Measurements from ENCODE around the gene DLGAP1. TPM values are rescaled to one million over a fixed set of nuclear protein-coding genes. Genes with fewer than 3 reads are reported as not detected.

DLGAP1 gene
- polyA plus RNA-seq, 1 donor from 2014 or later: 4.5 TPM

DNA sequence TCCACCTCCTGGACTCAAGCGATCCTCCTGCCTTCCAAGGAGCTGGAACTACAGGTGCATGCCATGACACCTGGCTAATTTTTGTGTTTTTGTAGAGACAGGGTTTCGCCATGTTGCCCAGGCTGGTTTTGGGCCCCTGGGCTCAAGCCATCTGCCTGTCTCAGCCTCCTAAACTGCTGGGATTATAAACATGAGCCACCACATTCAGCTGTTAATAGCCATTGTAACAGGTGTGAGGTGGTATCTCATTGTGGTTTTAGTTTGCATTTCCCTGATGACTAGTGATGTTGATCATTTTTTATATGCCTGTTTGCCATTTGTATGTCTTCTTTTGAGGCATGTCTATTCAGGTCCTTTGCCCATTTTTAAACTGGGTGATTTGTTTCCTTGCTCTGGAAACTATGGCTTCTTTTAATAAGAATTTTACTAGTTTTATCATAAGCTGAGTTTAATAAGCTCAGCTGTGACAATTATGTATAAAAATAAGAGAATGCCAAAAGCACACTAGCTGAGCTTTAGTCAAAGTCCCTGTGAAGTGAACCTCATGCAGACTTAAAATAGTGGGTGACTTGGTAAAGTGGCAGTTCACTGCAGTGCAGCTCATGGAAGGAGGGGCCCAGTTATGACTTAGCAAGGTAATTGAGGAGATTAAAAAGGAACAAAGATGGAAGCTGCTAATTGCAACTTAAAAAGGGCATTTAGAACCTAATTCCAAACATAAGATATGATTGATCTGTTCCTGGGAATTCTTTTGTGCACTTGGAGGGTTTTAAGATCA lies 540.1 kb downstream of the DLGAP1 start:
- H3K27ac ChIP-seq (ENCODE audit: low read length): no peak overlapping the region
- TF ChIP-seq SMC3 (conservative IDR thresholded peaks at IDR 0.05; ENCODE audit: poor library complexity): no peak
- TF ChIP-seq EZH2 (IDR thresholded peaks at IDR 0.05; ENCODE audit: borderline replicate concordance, insufficient read depth, low read length, poor library complexity, severe bottlenecking): no peak
- TF ChIP-seq, protein P1, sequence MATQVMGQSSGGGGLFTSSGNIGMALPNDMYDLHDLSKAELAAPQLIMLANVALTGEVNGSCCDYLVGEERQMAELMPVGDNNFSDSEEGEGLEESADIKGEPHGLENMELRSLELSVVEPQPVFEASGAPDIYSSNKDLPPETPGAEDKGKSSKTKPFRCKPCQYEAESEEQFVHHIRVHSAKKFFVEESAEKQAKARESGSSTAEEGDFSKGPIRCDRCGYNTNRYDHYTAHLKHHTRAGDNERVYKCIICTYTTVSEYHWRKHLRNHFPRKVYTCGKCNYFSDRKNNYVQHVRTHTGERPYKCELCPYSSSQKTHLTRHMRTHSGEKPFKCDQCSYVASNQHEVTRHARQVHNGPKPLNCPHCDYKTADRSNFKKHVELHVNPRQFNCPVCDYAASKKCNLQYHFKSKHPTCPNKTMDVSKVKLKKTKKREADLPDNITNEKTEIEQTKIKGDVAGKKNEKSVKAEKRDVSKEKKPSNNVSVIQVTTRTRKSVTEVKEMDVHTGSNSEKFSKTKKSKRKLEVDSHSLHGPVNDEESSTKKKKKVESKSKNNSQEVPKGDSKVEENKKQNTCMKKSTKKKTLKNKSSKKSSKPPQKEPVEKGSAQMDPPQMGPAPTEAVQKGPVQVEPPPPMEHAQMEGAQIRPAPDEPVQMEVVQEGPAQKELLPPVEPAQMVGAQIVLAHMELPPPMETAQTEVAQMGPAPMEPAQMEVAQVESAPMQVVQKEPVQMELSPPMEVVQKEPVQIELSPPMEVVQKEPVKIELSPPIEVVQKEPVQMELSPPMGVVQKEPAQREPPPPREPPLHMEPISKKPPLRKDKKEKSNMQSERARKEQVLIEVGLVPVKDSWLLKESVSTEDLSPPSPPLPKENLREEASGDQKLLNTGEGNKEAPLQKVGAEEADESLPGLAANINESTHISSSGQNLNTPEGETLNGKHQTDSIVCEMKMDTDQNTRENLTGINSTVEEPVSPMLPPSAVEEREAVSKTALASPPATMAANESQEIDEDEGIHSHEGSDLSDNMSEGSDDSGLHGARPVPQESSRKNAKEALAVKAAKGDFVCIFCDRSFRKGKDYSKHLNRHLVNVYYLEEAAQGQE (IDR thresholded peaks at IDR 0.05; ENCODE audit: borderline replicate concordance): no peak
- no peak for TF ChIP-seq RAD21 (conservative IDR thresholded peaks at IDR 0.05)
- no peak for TF ChIP-seq TAF1 (IDR thresholded peaks at IDR 0.05; ENCODE audit: low read depth)
- TF ChIP-seq MXI1 (conservative IDR thresholded peaks at IDR 0.05; ENCODE audit: poor library complexity, severe bottlenecking): no peak
- TF ChIP-seq EP300 (conservative IDR thresholded peaks at IDR 0.05; ENCODE audit: poor library complexity, severe bottlenecking): no peak
- TF ChIP-seq POLR2AphosphoS5 (IDR thresholded peaks at IDR 0.05): no peak
- TF ChIP-seq, protein P2, sequence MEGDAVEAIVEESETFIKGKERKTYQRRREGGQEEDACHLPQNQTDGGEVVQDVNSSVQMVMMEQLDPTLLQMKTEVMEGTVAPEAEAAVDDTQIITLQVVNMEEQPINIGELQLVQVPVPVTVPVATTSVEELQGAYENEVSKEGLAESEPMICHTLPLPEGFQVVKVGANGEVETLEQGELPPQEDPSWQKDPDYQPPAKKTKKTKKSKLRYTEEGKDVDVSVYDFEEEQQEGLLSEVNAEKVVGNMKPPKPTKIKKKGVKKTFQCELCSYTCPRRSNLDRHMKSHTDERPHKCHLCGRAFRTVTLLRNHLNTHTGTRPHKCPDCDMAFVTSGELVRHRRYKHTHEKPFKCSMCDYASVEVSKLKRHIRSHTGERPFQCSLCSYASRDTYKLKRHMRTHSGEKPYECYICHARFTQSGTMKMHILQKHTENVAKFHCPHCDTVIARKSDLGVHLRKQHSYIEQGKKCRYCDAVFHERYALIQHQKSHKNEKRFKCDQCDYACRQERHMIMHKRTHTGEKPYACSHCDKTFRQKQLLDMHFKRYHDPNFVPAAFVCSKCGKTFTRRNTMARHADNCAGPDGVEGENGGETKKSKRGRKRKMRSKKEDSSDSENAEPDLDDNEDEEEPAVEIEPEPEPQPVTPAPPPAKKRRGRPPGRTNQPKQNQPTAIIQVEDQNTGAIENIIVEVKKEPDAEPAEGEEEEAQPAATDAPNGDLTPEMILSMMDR (IDR thresholded peaks at IDR 0.05; ENCODE audit: poor library complexity, severe bottlenecking): no peak
- H3K9me3 ChIP-seq (ENCODE audit: low read length): no peaks in the 10 kb centered on the region
- no peaks in the 10 kb centered on the region for H3K9me2 ChIP-seq (ENCODE audit: insufficient read depth, low read length)
- no peak overlapping the region for H3K4me3 ChIP-seq (ENCODE audit: low read length)
- H3F3A ChIP-seq (ENCODE audit: insufficient read depth, low read length, poor library complexity, severe bottlenecking): peaks cover 4% of the 10 kb centered on the region
- H3K4me2 ChIP-seq (ENCODE audit: low read length): no peak overlapping the region
- no peak overlapping the region for H3K9ac ChIP-seq (ENCODE audit: low read length)
- H3K27me3 ChIP-seq (ENCODE audit: insufficient read depth, low read depth, low read length): no peaks in the 10 kb centered on the region
- H3K36me3 ChIP-seq (ENCODE audit: insufficient read depth, low read length): no peaks in the 10 kb centered on the region
- no peaks in the 10 kb centered on the region for H3K79me2 ChIP-seq (replicated peaks; ENCODE audit: insufficient read depth, low read length)
- H2AFZ ChIP-seq (ENCODE audit: low read depth, low read length): no peak overlapping the region
- H4K20me1 ChIP-seq (ENCODE audit: insufficient read depth): no peaks in the 10 kb centered on the region

DNA sequence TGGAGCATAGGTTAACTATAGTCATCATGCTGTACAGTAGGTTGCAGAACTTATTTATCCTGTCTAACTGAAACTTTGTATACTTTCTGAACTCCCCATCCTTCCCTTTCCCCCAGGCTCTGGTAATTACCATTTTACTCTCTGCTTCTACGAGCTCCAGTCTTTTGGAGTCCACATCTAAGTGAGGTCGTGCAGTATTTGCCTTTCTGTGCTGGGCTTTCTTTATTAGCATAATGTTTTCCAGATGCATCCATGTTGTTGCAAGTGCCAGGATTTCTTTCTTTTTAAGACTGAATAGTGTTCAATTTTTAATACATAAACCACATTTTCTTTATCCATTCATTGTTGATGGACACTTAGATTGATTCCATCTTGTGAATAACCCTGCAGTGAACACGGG lies 541.0 kb downstream of the DLGAP1 start:
- TF ChIP-seq EZH2 (IDR thresholded peaks at IDR 0.05; ENCODE audit: borderline replicate concordance, insufficient read depth, low read length, poor library complexity, severe bottlenecking) (no peak), RAD21 (conservative IDR thresholded peaks at IDR 0.05) (no peak), SMC3 (conservative IDR thresholded peaks at IDR 0.05; ENCODE audit: poor library complexity) (no peak), MXI1 (conservative IDR thresholded peaks at IDR 0.05; ENCODE audit: poor library complexity, severe bottlenecking) (no peak), TAF1 (IDR thresholded peaks at IDR 0.05; ENCODE audit: low read depth) (no peak)
- TF ChIP-seq, protein P2 (IDR thresholded peaks at IDR 0.05; ENCODE audit: poor library complexity, severe bottlenecking): no peak
- TF ChIP-seq, protein P1 (IDR thresholded peaks at IDR 0.05; ENCODE audit: borderline replicate concordance): no peak
- Histone ChIP-seq H3K4me2 (ENCODE audit: low read length) (no peak overlapping the region), H3F3A (ENCODE audit: insufficient read depth, low read length, poor library complexity, severe bottlenecking) (peaks cover 4% of the 10 kb centered on the region), H4K20me1 (ENCODE audit: insufficient read depth) (no peaks in the 10 kb centered on the region), H3K27me3 (ENCODE audit: insufficient read depth, low read depth, low read length) (no peaks in the 10 kb centered on the region), H3K27ac (ENCODE audit: low read length) (no peak overlapping the region), H3K4me3 (ENCODE audit: low read length) (no peak overlapping the region), H3K36me3 (ENCODE audit: insufficient read depth, low read length) (no peaks in the 10 kb centered on the region), H3K9ac (ENCODE audit: low read length) (no peak overlapping the region), H3K79me2 (replicated peaks; ENCODE audit: insufficient read depth, low read length) (no peaks in the 10 kb centered on the region), H3K9me3 (ENCODE audit: low read length) (no peaks in the 10 kb centered on the region), H2AFZ (ENCODE audit: low read depth, low read length) (no peak overlapping the region), H3K9me2 (ENCODE audit: insufficient read depth, low read length) (no peaks in the 10 kb centered on the region)

Measured in neural cell (in vitro differentiated cells).